HuH-7.5 (cell line): ENCODE results near the gene CD27.
A peak's percentile ranks its signal among the peaks of the same experiment; 100 is the strongest.

Source experiments
- DNase-seq: peaks from one replicate; pipeline ENCODE4 v3.0.0; 2011; ENCODE audit warnings: low spot score

Gene CD27

GRCh38 chr12:6434205-6435140 is 10.3 kb upstream of the CD27 start:
- no peak for DNase-seq

GRCh38 chr12:6435961-6436715 is 8.6 kb upstream of the CD27 start:
- no peak for DNase-seq

DNA sequence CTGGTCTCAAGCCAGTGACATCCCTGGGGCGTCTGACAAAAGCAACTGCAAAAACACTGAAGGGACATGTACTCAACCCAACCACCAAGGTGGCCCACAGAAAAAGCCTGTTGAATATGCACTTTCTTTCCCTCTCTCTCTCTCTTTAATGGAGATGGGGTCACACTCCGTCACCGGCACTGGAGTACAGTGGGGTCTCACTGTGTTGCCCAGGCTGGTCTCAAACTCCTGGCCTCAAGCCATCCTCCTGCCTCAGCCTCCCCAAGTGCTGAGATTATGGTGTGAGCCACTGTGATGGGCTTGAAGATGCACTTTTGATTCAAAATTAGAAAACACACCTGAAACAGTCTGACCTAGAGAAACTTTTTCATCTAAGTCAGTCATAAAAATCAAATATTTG is 7.2 kb upstream of the CD27 start:
- no peak for DNase-seq

DNA sequence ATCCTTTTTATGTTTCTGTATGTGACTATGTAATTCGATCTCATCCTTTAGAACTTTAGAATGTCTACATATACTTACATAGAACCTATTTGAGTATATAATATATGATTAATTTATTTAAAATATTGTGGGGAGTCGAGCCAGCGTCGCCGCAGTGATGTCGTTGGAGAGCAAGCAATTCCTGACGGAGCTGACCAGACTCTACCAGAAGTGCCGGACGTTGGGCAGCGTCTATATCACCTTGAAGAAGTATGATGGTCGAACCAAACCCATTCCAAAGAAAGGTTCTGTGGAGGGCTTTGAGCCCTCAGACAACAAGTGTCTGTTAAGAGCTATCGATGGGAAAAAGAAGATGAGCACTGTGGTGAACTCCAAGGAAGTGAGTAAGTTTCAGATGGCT is 6.4 kb upstream of the CD27 start:
- no peak for DNase-seq

DNA sequence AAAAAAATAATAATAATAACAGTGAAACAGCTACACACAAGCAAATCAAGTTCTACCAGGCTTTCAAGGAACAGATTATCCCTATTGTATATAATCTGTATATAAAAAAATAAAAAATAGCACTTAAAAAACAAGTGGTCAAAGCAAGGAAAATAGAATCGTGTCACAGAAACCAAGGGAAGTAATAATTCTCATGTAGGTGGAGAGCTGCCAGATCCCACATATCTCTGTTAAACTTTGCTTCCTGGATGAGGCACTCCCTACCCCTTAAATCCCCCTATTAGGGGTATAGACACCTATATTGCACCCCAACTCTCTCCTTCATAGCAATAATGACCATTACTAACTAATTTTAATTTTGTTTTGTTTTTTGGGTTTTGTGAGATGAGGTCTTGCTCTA is 4.4 kb upstream of the CD27 start:
- no peak for DNase-seq

GRCh38 chr12:6442836-6443235 is 1.9 kb upstream of the CD27 start:
- no peak for DNase-seq

- no peak for DNase-seq
Observed at GRCh38 chr12:6443361-6443983, 1.3 kb upstream of the CD27 start.

- DNase-seq: no peak
Observed at GRCh38 chr12:6444031-6444430, 724 bp upstream of the CD27 start.

GRCh38 chr12:6450091-6450868 is 5.5 kb downstream of the CD27 start:
- DNase-seq: no peak

GRCh38 chr12:6450869-6451347 is 6.2 kb downstream of the CD27 start:
- DNase-seq: no peak

GRCh38 chr12:6451348-6452244 is 6.8 kb downstream of the CD27 start, which contains the start of gene TAPBPL:
TAPBPL (plus strand) TSS chr12:6452042; CDS start chr12:6452249, 207 bp downstream.
- DNase-seq: peak; percentile 72

- DNase-seq: no peak
Observed at GRCh38 chr12:6452245-6452943, 7.6 kb downstream of the CD27 start.

DNA sequence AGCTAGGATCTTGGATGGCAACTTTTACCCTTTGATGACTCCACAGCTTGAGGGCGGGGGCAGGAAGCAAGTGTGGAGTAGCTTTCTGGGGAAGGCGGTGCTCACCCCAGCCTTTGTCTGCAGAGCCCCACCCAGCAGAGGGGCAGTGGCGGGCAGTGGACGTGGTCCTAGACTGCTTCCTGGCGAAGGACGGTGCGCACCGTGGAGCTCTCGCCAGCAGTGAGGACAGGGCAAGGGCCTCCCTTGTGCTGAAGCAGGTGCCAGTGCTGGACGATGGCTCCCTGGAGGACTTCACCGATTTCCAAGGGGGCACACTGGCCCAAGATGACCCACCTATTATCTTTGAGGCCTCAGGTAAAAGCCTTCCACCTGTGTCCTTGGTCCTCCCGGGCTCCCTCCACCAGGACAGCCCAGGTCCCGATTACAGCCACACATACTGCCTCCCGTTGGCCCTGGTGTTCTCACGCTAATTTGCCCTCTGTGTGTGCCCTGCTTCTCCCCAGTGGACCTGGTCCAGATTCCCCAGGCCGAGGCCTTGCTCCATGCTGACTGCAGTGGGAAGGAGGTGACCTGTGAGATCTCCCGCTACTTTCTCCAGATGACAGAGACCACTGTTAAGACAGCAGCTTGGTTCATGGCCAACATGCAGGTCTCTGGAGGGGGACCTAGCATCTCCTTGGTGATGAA is 8.3 kb downstream of the CD27 start:
- no peak for DNase-seq

DNA sequence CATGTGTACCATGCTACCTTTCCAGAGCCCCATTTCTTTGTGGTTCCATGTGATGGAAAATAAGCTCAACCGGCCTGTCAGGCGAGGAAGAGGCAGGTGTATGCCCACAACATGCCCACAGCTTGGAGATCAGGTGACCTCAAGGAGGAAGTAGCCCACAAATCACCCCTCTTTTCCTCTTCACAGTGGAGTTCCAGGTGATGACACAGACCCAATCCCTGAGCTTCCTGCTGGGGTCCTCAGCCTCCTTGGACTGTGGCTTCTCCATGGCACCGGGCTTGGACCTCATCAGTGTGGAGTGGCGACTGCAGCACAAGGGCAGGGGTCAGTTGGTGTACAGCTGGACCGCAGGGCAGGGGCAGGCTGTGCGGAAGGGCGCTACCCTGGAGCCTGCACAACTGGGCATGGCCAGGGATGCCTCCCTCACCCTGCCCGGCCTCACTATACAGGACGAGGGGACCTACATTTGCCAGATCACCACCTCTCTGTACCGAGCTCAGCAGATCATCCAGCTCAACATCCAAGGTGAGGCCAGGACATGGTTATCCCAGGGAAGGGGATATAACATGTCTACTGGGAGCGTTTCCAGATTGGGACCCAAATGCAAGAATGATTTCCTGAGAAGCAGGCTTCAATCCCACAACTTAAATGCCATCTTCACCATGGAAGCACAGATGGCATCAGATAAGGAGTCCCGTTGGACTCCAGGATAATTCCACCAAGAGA is 12.6 kb downstream of the CD27 start:
- no peak for DNase-seq

DNA sequence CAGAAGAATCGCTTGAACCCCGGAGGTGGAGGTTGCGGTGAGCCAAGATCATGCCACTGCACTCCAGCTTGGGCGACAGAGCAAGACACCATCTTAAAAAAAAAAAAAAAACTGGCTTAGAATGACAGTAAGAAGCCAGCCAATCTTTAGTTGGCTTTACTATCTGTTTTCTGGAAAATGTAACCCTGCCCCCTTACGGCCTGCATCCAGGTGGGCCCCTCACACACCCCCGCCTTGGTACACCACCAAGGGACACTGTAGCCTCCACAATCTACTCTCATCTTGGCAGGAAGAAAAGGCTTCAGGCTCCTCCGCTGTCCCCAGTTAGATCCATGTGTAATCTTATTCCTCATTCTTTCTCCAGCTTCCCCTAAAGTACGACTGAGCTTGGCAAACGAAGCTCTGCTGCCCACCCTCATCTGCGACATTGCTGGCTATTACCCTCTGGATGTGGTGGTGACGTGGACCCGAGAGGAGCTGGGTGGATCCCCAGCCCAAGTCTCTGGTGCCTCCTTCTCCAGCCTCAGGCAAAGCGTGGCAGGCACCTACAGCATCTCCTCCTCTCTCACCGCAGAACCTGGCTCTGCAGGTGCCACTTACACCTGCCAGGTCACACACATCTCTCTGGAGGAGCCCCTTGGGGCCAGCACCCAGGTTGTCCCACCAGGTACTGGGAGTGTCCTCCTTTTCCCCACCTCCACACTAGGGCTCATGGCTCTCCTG is 13.7 kb downstream of the CD27 start:
- no peak for DNase-seq

DNA sequence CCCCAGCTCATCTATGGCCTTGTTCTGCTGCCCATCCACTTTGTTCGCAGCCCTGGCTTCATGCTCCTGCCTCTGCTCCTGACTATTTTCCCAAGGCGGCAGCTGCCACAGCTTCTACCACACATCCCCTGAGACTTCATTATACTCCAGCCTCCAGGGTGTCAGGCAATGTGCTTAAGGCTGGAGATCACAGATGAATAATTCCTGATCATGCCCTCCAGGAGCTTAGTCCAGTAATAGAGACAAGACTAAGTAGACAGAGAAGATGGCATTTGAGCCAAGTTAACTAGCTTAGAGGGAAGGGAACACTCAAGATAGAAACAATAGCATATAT is 14.2 kb downstream of the CD27 start:
- DNase-seq: no peak

- DNase-seq: no peak
Observed at GRCh38 chr12:6460751-6461371, 16.1 kb downstream of the CD27 start.
